CD4-positive, alpha-beta T cell treated with Interleukin-10 for 1 hour (primary cell): ENCODE results near the gene TSPAN33.
"Not testable (repeated sequence)": the region's sequence is repeated elsewhere in the genome, so short reads cannot be mapped to it uniquely, and the experiment has no call there.

Source experiments
- DNase-seq: peaks from one replicate; pipeline ENCODE4 v3.0.0-alpha.2; 2020

TSPAN33 gene

DNA sequence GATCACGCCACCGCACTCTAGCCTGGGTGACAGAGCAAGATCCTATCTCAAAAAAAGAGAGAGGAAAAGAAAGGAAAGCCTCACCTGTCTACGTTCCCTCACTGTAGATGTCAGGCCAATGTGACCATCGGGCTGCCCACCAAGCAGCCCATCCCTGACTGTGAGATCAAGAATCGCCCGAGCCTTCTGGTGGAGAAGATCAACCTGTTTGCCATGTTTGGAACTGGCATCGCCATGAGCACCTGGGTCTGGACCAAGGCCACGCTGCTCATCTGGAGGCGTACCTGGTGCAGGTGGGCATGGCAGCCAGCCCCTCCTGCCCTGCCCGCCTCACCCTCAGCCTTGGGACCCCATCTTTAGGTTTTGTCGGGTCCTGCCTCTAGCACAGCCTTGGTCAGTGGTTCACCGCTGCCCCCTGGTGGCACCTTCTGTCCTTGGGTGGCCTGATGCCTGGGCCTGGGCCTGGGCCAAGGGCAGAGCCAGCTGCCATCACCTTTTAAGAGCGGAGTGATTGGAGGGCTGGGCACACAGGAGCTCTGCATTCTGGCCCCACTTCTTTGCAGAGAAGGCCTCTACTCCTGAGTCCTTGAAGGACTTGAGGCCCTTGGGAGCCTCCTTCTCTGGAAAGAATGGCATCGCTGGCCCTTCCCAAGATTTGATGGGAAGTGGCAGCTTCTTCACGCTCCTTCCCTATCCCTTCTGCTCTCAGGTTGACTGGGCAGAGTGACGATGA is 65.9 kb downstream of the TSPAN33 start:
- peak; percentile 56 for DNase-seq

DNA sequence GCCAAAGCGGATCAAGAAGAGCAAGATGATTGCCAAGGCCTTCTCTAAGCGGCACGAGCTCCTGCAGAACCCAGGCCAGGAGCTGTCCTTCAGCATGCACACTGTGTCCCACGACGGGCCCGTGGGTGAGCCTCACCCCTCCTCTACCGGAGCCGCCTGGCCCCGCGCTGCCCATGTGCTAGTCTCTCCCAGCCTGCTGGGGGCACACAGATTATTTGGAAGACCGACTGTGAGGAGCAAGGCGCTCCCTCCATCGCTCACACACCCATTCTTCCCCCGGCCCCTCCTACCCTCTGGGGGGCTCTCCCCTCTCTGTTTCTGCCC is 66.4 kb downstream of the TSPAN33 start:
- no peak for DNase-seq

DNA sequence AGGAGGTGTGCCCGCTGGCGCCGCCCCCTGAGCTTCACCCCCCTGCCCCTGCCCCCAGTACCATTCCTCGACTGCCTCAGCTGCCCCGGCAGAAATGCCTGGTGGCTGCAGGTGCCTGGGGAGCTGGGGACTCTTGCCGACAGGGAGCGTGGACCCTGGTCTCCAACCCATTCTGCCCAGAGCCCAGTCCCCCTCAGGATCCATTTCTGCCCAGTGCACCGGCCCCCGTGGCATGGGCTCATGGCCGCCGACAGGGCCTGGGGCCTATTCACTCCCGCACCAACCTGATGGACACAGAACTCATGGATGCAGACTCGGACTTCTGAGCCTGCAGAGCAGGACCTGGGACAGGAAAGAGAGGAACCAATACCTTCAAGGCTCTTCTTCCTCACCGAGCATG is 67.6 kb downstream of the TSPAN33 start:
- DNase-seq = no peak

- no peak for DNase-seq
Observed at GRCh38 chr7:129212596-129212995, 68.1 kb downstream of the TSPAN33 start.

DNA sequence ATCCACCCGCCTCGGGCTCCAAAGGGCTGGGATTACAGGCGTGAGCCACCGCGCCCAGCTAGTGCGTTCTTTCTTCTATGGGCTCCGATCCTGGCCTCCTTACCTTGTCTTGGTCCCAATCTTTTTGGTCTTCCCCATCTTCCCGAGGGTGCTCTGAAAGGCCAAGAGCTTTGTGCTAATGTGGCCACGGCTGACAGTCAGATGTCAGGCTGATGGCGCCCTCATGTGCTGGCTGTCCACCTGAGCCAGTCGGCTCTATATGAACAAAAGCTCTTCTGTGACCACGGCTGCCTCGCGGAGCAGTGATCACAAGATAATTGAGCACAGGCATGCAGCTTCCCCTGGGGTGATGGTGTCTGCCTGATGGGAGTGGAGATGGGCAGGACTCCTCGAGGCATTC is 69.3 kb downstream of the TSPAN33 start:
- DNase-seq = no peak

DNA sequence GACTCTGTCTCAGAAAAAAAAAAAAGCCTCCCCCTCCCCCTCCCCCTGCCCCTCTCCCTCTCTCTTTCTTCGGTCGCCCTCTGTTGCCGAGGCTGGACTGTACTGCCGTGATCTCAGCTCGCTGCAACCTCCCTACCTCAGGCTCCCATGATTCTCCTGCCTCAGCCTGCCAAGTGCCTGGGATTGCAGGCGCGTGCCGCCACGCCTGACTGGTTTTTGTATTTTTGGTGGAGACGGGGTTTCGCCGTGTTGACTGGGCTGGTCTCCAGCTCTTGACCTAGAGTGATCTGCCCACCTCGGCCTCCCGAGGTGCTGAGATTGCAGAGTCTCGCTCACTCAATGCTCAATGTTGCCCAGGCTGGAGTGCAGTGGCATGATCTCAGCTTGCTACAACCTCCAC is 71.2 kb downstream of the TSPAN33 start:
- not testable (repeated sequence) for DNase-seq

DNA sequence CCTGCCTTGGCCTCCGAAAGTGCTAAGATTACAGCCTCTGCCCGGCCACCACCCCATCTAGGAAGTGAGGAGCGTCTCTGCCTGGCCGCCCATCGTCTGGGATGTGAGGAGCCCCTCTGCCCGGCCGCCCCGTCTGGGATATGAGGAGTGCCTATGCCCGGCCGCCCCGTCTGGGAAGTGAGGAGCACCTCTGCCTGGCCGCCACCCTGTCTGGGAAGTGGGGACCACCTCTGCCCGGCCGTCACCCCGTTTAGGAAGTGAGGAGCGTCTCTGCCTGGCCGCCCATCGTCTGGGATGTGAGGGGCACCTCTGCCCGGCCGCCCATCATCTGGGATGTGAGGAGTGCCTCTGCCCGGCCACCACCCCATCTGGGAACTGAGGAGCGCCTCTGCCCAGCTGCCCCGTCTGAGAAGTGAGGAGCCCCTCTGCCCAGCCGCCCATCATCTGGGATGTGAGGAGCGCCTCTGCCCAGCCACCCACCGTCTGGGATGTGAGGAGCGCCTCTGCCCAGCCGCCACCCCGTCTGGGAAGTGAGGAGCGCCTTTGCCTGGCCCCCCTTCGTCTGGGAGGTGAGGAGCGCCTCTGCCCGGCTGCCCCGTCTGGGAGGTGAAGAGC is 71.7 kb downstream of the TSPAN33 start:
- DNase-seq = not testable (repeated sequence)

DNA sequence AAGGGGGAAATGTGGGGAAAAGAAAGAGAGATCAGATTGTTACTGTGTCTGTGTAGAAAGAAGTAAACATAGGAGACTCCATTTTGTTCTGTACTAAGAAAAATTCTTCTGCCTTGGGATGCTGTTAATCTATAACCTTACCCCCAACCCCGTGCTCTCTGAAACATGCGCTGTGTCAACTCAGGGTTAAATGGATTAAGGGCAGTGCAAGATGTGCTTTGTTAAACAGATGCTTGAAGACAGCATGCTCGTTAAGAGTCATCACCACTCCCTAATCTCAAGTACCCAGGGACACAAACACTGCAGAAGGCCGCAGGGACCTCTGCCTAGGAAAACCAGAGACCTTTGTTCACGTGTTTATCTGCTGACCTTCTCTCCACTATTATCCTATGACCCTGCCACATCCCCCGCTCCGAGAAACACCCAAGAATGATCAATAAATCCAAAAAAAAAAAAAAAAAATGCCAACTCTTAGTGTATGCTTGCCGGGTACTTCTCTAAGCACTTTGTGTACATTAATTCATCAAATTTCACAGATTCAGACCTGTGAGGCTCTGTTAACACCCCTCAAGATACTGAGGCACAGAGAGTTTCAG is 72.4 kb downstream of the TSPAN33 start:
- not testable (repeated sequence) for DNase-seq

DNA sequence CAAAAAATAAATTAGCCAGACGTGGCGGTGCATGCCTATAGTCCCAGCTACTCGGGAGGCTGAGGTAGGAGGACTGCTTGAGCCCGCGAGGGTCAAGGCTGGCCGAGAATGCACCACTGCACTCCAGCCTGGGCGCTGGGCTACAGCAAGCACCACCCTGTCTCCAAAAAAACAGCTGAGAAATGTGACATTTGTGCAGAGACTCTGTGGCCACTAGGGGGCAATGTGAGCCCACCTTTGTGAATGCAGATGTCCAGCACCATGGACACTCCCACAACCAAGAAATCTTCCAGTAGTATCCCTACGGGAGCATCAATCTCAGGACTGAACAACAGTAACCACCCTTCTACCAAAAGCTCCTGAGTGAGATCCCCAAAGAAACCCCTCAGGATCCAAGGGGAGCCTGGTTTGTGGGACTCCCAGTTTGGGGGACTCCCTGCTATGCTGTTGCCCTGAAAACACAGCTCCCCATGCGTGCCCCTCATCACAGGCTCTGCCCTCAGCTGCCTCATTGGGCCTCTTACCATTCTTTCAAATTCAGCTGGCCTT is 74.1 kb downstream of the TSPAN33 start:
- peak; percentile 82 for DNase-seq

- DNase-seq = not testable (repeated sequence)
Observed at GRCh38 chr7:129219166-129219565, 74.7 kb downstream of the TSPAN33 start.
